Peyer's patch (tissue), 4 donors: ENCODE measurements around the gene KLC1.

Experiments used
- CTCF ChIP-seq, 6 experiments: fragments of 450-650 bp in 4 of 6; fragments of 200-600 bp in 2 of 6; sonication (generic) in 1 of 6; IDR thresholded peaks; one replicate each; pipeline ENCODE4 v1.5.1; 2017 to 2019; ENCODE audit warnings: antibody characterized with exemption in 6 of 6, mild to moderate bottlenecking in 3 of 6, moderate library complexity in 1 of 6
- POLR2A ChIP-seq, 2 donors: fragments of 450-650 bp; IDR thresholded peaks; one replicate each; pipeline ENCODE4 v1.5.1; 2017; ENCODE audit warnings: antibody characterized with exemption in 2 of 2, mild to moderate bottlenecking in 2 of 2, moderate library complexity in 2 of 2

- TF ChIP-seq POLR2A (IDR thresholded peaks at IDR 0.05) (no peak), CTCF (IDR thresholded peaks at IDR 0.05) (no peak)
These were observed 7.2 kb upstream of the KLC1 start for GRCh38 chr14:103621860-103622259.
